Breast epithelium (tissue), 4 donors: Measurements from ENCODE around the gene ATG9B. TPM values are rescaled to one million over a fixed set of nuclear protein-coding genes. Genes with fewer than 3 reads are reported as not detected.

ENCODE experiments used
- DNase-seq, 2 donors: peaks; one replicate each; pipeline ENCODE4 v3.0.0-alpha.2; 2019; ENCODE audit warnings: low spot score in 2 of 2
- H3K27ac ChIP-seq, 2 donors: fragments of 200-600 bp; sonication (generic) in 1 of 2; one replicate each; pipeline ENCODE4 v1.5.1; 2016 to 2019; ENCODE audit warnings: mild to moderate bottlenecking in 1 of 2
- H3K27me3 ChIP-seq, 2 donors: fragments of 200-600 bp; sonication (generic) in 1 of 2; one replicate each; pipeline versions ENCODE4 v1.5.1 to v1.6.0; 2017 to 2019; ENCODE audit warnings: control low read depth in 1 of 2, mild to moderate bottlenecking in 1 of 2
- H3K36me3 ChIP-seq: fragments of 200-600 bp; one replicate; pipeline ENCODE4 v1.5.1; 2019
- H3K4me1 ChIP-seq, 2 donors: fragments of 200-600 bp; sonication (generic); one replicate each; pipeline ENCODE4 v1.5.1; 2016 to 2019; ENCODE audit warnings: control low read depth in 1 of 2
- H3K4me3 ChIP-seq, 3 donors: fragments of 200-600 bp; sonication (generic); 1 replicate in 2 of 3; 2 replicates in 1 of 3; pipeline ENCODE4 v1.5.1; 2016 to 2019; ENCODE audit warnings: mild to moderate bottlenecking in 3 of 3, moderate library complexity in 2 of 3
- H3K9me3 ChIP-seq, 2 donors: fragments of 200-600 bp; sonication (generic) in 1 of 2; one replicate each; pipeline ENCODE4 v1.5.1; 2016 to 2019; ENCODE audit warnings: control low read depth in 1 of 2
- CTCF ChIP-seq, 3 donors: fragments of 450-650 bp; IDR thresholded peaks; one replicate each; pipeline ENCODE4 v1.5.1; 2016 to 2017; ENCODE audit warnings: antibody characterized with exemption in 3 of 3, mild to moderate bottlenecking in 3 of 3, moderate library complexity in 3 of 3
- POLR2A ChIP-seq: fragments of 450-650 bp; IDR thresholded peaks from one replicate; pipeline ENCODE4 v1.6.1; 2016; ENCODE audit warnings: antibody characterized with exemption, mild to moderate bottlenecking, moderate library complexity
- POLR2AphosphoS5 ChIP-seq, 3 donors: sonication (generic); formaldehyde crosslinking; IDR thresholded peaks; one replicate each; pipeline ENCODE4 v1.6.1; 2017; ENCODE audit warnings: antibody characterized with exemption in 3 of 3
- intact Hi-C: fragments of 100-400 bp; cut with DNase I; formaldehyde crosslinking; loops from one replicate; pipeline ENCODE4 v1.15.1; 2023; ENCODE audit warnings: low total_unique reads
- total RNA-seq, 3 donors: library from RNA; depleted of rRNA; stranded (reverse); fragments of >200 nt; gene quantifications; one replicate each; pipeline ENCODE4 v1.1.0, GENCODE V29; 2016

ATG9B gene
- total RNA-seq, 3 donors from 2014 or later = 0.44 to 2.0 TPM; not detected in 1

GRCh38 chr7:150998341-150998740, 26.0 kb downstream of the ATG9B start:
- H3K36me3 ChIP-seq = no peaks in the 10 kb centered on the region
- no peaks in the 10 kb centered on the region for H3K4me1 ChIP-seq
- TF ChIP-seq CTCF (IDR thresholded peaks at IDR 0.05) (no peak), POLR2A (no peak), POLR2AphosphoS5 (IDR thresholded peaks at IDR 0.05) (no peak)
- H3K27me3 ChIP-seq = peaks cover 0 to 12% of the 10 kb centered on the region in 2 donors
- intact Hi-C loops = no loop called here
- no peak for DNase-seq
- H3K4me3 ChIP-seq = no peak overlapping the region
- no peak overlapping the region for H3K27ac ChIP-seq
- no peaks in the 10 kb centered on the region for H3K9me3 ChIP-seq

- Histone ChIP-seq H3K9me3 (no peaks in the 10 kb centered on the region), H3K36me3 (no peaks in the 10 kb centered on the region), H3K4me1 (no peaks in the 10 kb centered on the region), H3K27me3 (peaks cover 0 to 12% of the 10 kb centered on the region in 2 donors), H3K27ac (no peak overlapping the region), H3K4me3 (no peak overlapping the region)
- no peak for DNase-seq
- intact Hi-C loops = no loop called here
- TF ChIP-seq POLR2AphosphoS5 (IDR thresholded peaks at IDR 0.05) (no peak), CTCF (IDR thresholded peaks at IDR 0.05) (no peak), POLR2A (no peak)
Measured at GRCh38 chr7:150997817-150998216, 26.5 kb downstream of the ATG9B start.

- TF ChIP-seq POLR2A (no peak), POLR2AphosphoS5 (IDR thresholded peaks at IDR 0.05) (no peak), CTCF (IDR thresholded peaks at IDR 0.05) (no peak)
- Histone ChIP-seq H3K4me1 (no peaks in the 10 kb centered on the region), H3K4me3 (peak overlapping the region in 1 of 3 donors; percentile 19), H3K36me3 (no peaks in the 10 kb centered on the region), H3K27me3 (peaks cover 0 to 12% of the 10 kb centered on the region in 2 donors), H3K9me3 (no peaks in the 10 kb centered on the region), H3K27ac (no peak overlapping the region)
- intact Hi-C loops = no loop called here
- DNase-seq = no peak
Measured at GRCh38 chr7:150997075-150997511, 27.2 kb downstream of the ATG9B start.

- no peak for DNase-seq
- no peak overlapping the region for H3K27ac ChIP-seq
- TF ChIP-seq POLR2AphosphoS5 (IDR thresholded peaks at IDR 0.05) (no peak), POLR2A (no peak), CTCF (IDR thresholded peaks at IDR 0.05) (no peak)
- no peaks in the 10 kb centered on the region for H3K36me3 ChIP-seq
- intact Hi-C loops = no loop called here
- peak overlapping the region in 1 of 3 donors; percentile 19 for H3K4me3 ChIP-seq
- H3K4me1 ChIP-seq = no peaks in the 10 kb centered on the region
- no peaks in the 10 kb centered on the region for H3K9me3 ChIP-seq
- peaks cover 0 to 12% of the 10 kb centered on the region in 2 donors for H3K27me3 ChIP-seq
Measured at GRCh38 chr7:150996376-150997074, 27.8 kb downstream of the ATG9B start.

DNA sequence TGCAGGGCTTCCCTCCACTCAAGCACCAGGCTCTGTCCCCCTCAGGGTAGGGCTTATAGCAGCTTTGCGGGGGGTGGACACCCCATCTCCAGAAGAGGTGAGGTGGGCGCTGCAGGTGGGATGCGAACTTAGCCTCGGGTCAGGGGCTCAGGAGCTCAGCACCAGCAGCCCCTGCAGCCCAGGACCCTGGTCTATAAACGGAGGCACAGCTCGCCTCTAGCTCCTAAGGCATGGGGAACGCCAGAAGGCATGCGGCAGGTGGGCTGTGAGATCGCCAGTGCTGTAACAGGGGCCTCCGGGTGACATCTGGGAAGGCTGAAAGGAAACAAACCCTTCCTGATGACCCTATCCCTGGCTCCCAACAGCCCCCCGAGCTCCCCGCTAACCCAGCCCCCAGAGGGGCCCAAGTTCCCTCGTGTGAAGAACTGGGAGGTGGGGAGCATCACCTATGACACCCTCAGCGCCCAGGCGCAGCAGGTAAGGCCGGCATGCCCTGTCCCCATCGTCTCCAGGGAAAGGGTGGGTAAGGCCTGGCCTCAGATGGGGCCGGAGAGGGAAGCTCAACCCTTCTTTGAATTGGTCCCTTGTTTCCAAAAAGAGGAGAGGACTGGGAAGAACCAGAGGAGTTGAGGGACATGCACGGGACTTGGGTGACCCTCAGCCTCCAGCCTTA, 29.3 kb downstream of the ATG9B start:
- Histone ChIP-seq H3K9me3 (peaks cover 0 to 6% of the 10 kb centered on the region in 2 donors), H3K36me3 (no peaks in the 10 kb centered on the region), H3K4me1 (no peaks in the 10 kb centered on the region), H3K27ac (no peak overlapping the region), H3K27me3 (peaks cover 0 to 12% of the 10 kb centered on the region in 2 donors), H3K4me3 (peak overlapping the region; percentile 19 to 54 (median 30))
- intact Hi-C loops = loop anchor here (1.0 kb wide), 1 partner anchor 50 kb away; no protein-coding TSS in a partner anchor
- TF ChIP-seq POLR2A = no peak
- TF ChIP-seq POLR2AphosphoS5 (IDR thresholded peaks at IDR 0.05) = no peak
- no peak for TF ChIP-seq CTCF (IDR thresholded peaks at IDR 0.05)
- DNase-seq = no peak
